Keratinocyte (primary cell): ENCODE results near the gene RNU6-1. TPM values are rescaled to one million over a fixed set of nuclear protein-coding genes. Genes with fewer than 3 reads are reported as not detected.

Source experiments
- DNase-seq: peaks from one replicate; pipeline ENCODE4 v3.0.0-alpha.2; 2011; ENCODE audit warnings: low read depth, missing footprints, low spot score
- FAIRE-seq: peaks from 2 replicates; lab custom pipeline; 2011; peaks lifted over from hg19 to GRCh38; lab: Jason Lieb, UNC
- H2AFZ ChIP-seq: 2 replicates; pipeline ENCODE4 v1.6.0; 2012; ENCODE audit warnings: low read length, control low read depth, inconsistent platforms; ENCODE audit not compliant: control insufficient read depth
- H3K27ac ChIP-seq: 2 replicates; pipeline ENCODE4 v1.5.1; 2011; ENCODE audit warnings: low read length; ENCODE audit not compliant: control insufficient read depth, insufficient read depth
- H3K27me3 ChIP-seq: 3 replicates; pipeline ENCODE4 v1.6.0; 2011; ENCODE audit warnings: low read length; ENCODE audit not compliant: control insufficient read depth, insufficient read depth; ENCODE audit errors: extremely low read depth
- H3K36me3 ChIP-seq, 2 experiments: 2 replicates in 1 of 2; 3 replicates in 1 of 2; pipeline ENCODE4 v1.5.1; 2011; ENCODE audit warnings: low read length in 2 of 2, mild to moderate bottlenecking in 1 of 2; ENCODE audit not compliant: control insufficient read depth in 2 of 2, insufficient read depth in 2 of 2; ENCODE audit errors: extremely low read depth in 1 of 2
- H3K4me1 ChIP-seq: 3 replicates; pipeline ENCODE4 v1.5.1; 2011; ENCODE audit warnings: low read length; ENCODE audit not compliant: control insufficient read depth, insufficient read depth; ENCODE audit errors: extremely low read depth
- H3K4me2 ChIP-seq: 3 replicates; pipeline ENCODE4 v1.6.0; 2011; ENCODE audit warnings: low read depth, low read length; ENCODE audit not compliant: control insufficient read depth, insufficient read depth; ENCODE audit errors: extremely low read depth
- H3K4me3 ChIP-seq, 3 experiments: fragments of 200-600 bp in 1 of 3; sonication (generic) in 1 of 3; 2 replicates in 2 of 3; 3 replicates in 1 of 3; pipeline ENCODE4 v1.5.1; 2011 to 2016; ENCODE audit warnings: low read length in 3 of 3, mild to moderate bottlenecking in 3 of 3, control low read depth in 2 of 3, inconsistent platforms in 1 of 3, low read depth in 1 of 3, mixed read lengths in 1 of 3, mixed run types in 1 of 3, moderate library complexity in 1 of 3; ENCODE audit not compliant: control insufficient read depth in 2 of 3, insufficient read depth in 2 of 3; ENCODE audit errors: extremely low read depth in 1 of 3
- H3K79me2 ChIP-seq: 2 replicates; pipeline ENCODE4 v1.6.0; 2012; ENCODE audit warnings: low read length; ENCODE audit not compliant: control insufficient read depth, insufficient read depth
- H3K9ac ChIP-seq: 3 replicates; pipeline ENCODE4 v1.6.0; 2011; ENCODE audit warnings: low read length; ENCODE audit not compliant: control insufficient read depth, insufficient read depth; ENCODE audit errors: extremely low read depth
- H3K9me1 ChIP-seq: 3 replicates; pipeline ENCODE4 v1.6.0; 2011; ENCODE audit warnings: low read length; ENCODE audit not compliant: control insufficient read depth, insufficient read depth; ENCODE audit errors: extremely low read depth
- H3K9me3 ChIP-seq: 2 replicates; pipeline ENCODE4 v1.5.1; 2012; ENCODE audit warnings: low read depth, low read length; ENCODE audit not compliant: control insufficient read depth
- H4K20me1 ChIP-seq: 3 replicates; pipeline ENCODE4 v1.6.0; 2011; ENCODE audit warnings: low read length; ENCODE audit not compliant: control insufficient read depth, insufficient read depth; ENCODE audit errors: extremely low read depth
- CTCF ChIP-seq, 3 experiments: IDR thresholded peaks in 1 of 3; conservative IDR thresholded peaks in 1 of 3; optimal IDR thresholded peaks in 1 of 3; 2 replicates in 2 of 3; 3 replicates in 1 of 3; pipeline versions ENCODE3 to v1.5.1; 2011; ENCODE audit warnings: low read length in 3 of 3, mild to moderate bottlenecking in 3 of 3, moderate library complexity in 2 of 3, control low read depth in 1 of 3, inconsistent platforms in 1 of 3; ENCODE audit not compliant: insufficient read depth in 2 of 3; ENCODE audit errors: extremely low read depth in 1 of 3
- EZH2 ChIP-seq: IDR thresholded peaks from one replicate; pipeline ENCODE4 v1.6.1; 2012; ENCODE audit warnings: inconsistent platforms, mild to moderate bottlenecking, low read length, moderate library complexity
- dilution Hi-C: fragments of 300-500 bp; cut with MboI; formaldehyde crosslinking; loops from one replicate; pipeline ENCODE4 v1.7.0; 2020; ENCODE audit warnings: low sequenced_read_pairs; ENCODE audit not compliant: extremely low pct_ligation_motif_present
- polyA plus RNA-seq, 5 experiments: library from polyadenylated mRNA; depleted of rRNA in 3 of 5; stranded (reverse) in 3 of 5; stranded (forward) in 1 of 5; unstranded in 1 of 5; fragments of >200 nt; gene quantifications; 1 replicate in 1 of 5; 2 replicates in 3 of 5; 3 replicates in 1 of 5; pipeline versions ENCODE4 v1.2.1 to v1.2.3, GENCODE V29; 2011 to 2012; ENCODE audit warnings: missing spikeins in 2 of 5, low read depth in 1 of 5, low replicate concordance in 1 of 5

The RNU6-1 gene
- polyA plus RNA-seq, 1 donor (not counting 4 experiments of a cell fraction or from before 2014, with no cell fraction given): not detected

- no peak overlapping the region for H2AFZ ChIP-seq
- no peaks in the 10 kb centered on the region for H3K36me3 ChIP-seq
- DNase-seq: no peak
- dilution Hi-C loops: no loop called here
- H3K4me1 ChIP-seq: peaks cover 19% of the 10 kb centered on the region
- no peak for TF ChIP-seq CTCF (optimal IDR thresholded peaks at IDR 0.05 in 1 of 3, IDR thresholded peaks at IDR 0.05 in 1 of 3, conservative IDR thresholded peaks at IDR 0.05 in 1 of 3; ENCODE audit: extremely low read depth in 1 of 3, insufficient read depth in 2 of 3, low read length in 3 of 3)
- TF ChIP-seq EZH2: no peak
- no peaks in the 10 kb centered on the region for H3K79me2 ChIP-seq
- no peak overlapping the region for H3K27ac ChIP-seq
- H3K9ac ChIP-seq: no peak overlapping the region
- H3K27me3 ChIP-seq: no peaks in the 10 kb centered on the region
- no peaks in the 10 kb centered on the region for H4K20me1 ChIP-seq
- H3K4me2 ChIP-seq: no peak overlapping the region
- no peak for FAIRE-seq
- H3K9me1 ChIP-seq: no peaks in the 10 kb centered on the region
- H3K4me3 ChIP-seq: no peak overlapping the region
- no peaks in the 10 kb centered on the region for H3K9me3 ChIP-seq
These were observed 46.0 kb upstream of the RNU6-1 start for GRCh38 chr15:67885861-67886260.

- Histone ChIP-seq H3K4me3 (peak overlapping the region in 2 of 3 experiments; percentile 41 to 50), H3K9ac (peak overlapping the region; percentile 70), H3K79me2 (no peaks in the 10 kb centered on the region), H3K9me3 (no peaks in the 10 kb centered on the region), H2AFZ (peak overlapping the region; percentile 82), H3K27ac (peak overlapping the region; percentile 71), H3K27me3 (no peaks in the 10 kb centered on the region), H3K9me1 (no peaks in the 10 kb centered on the region), H4K20me1 (no peaks in the 10 kb centered on the region), H3K4me1 (peaks cover 23% of the 10 kb centered on the region), H3K36me3 (no peaks in the 10 kb centered on the region), H3K4me2 (peak overlapping the region; percentile 80)
- TF ChIP-seq CTCF (optimal IDR thresholded peaks at IDR 0.05 in 1 of 3, IDR thresholded peaks at IDR 0.05 in 1 of 3, conservative IDR thresholded peaks at IDR 0.05 in 1 of 3; ENCODE audit: extremely low read depth in 1 of 3, insufficient read depth in 2 of 3, low read length in 3 of 3): no peak
- no peak for TF ChIP-seq EZH2
- dilution Hi-C loops: no loop called here
- FAIRE-seq (no peak), DNase-seq (no peak)
These were observed 45.3 kb upstream of the RNU6-1 start for GRCh38 chr15:67885175-67885523.
